GM10248 (cell line): Measurements from ENCODE around the gene MAPK10.

Experiments used
- CTCF ChIA-PET: fragments of 300-600 bp; sonication (Branson Sonifier 250); formaldehyde crosslinking; extraction: SDS; loops from one replicate; lab custom pipeline; 2021; ENCODE audit warnings: antibody characterized with exemption; lab: Yijun Ruan, JAX
- POLR2A ChIA-PET: fragments of 350-650 bp; sonication (Branson Sonifier 250); formaldehyde crosslinking; extraction: SDS; loops from one replicate; lab custom pipeline; 2020; ENCODE audit warnings: antibody characterized with exemption; lab: Yijun Ruan, JAX
- DNase-seq: peaks from one replicate; pipeline ENCODE4 v3.0.0; 2012; ENCODE audit errors: extremely low spot score
- TF ChIP-seq, protein P1 (sequence below): IDR thresholded peaks from 2 replicates; pipeline ENCODE4 v1.5.1; 2012; ENCODE audit warnings: mild to moderate bottlenecking, low read depth; ENCODE audit errors: extremely low read depth, missing control alignments, control extremely low read depth

The MAPK10 gene

DNA sequence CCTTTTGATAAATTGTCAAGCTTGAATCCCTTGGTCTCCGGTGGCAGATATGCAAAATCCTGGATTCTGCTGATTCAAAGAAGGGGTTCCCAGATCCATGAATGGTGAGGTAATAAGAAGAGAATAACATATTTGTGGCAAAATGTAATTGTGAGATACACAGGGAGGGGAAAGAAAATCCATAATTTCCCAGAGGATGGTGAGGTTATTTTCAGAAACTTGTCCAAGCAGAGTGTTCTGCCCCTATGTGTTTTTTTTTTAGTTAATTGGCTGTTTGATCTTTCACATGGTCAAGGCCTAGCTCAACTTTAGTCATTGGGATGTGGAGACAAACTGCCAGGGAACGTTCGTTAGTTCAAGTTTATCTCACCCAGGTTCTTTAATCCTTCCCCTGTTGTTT lies 408.8 kb downstream of the MAPK10 start:
- TF ChIP-seq, protein P1, sequence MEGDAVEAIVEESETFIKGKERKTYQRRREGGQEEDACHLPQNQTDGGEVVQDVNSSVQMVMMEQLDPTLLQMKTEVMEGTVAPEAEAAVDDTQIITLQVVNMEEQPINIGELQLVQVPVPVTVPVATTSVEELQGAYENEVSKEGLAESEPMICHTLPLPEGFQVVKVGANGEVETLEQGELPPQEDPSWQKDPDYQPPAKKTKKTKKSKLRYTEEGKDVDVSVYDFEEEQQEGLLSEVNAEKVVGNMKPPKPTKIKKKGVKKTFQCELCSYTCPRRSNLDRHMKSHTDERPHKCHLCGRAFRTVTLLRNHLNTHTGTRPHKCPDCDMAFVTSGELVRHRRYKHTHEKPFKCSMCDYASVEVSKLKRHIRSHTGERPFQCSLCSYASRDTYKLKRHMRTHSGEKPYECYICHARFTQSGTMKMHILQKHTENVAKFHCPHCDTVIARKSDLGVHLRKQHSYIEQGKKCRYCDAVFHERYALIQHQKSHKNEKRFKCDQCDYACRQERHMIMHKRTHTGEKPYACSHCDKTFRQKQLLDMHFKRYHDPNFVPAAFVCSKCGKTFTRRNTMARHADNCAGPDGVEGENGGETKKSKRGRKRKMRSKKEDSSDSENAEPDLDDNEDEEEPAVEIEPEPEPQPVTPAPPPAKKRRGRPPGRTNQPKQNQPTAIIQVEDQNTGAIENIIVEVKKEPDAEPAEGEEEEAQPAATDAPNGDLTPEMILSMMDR = no peak
- POLR2A ChIA-PET = no interaction called here
- CTCF ChIA-PET = interaction anchor here (0.7 to 1.2 kb wide), 2 partner anchors 17 to 18 kb away, joined by 3 to 4 read pairs; no protein-coding TSS in a partner anchor
- no peak for DNase-seq

DNA sequence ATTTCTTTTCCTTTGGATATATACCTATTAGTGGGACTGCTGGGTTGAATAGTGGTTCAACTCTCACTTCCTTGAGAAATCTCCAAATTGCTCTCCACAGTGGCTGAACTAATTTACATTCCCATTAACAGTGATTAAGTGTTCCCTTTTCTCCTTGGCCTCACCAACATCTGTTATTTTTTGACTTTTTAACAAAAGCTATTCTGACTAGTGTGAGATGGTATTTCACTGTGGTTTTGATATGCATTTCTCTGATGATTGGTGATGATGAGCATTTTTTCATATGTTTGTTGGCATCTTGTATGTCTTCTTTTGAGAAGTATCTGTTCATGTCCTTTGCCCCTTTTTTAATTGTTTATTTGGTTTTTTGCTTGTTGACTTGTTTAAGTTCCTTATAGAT lies 413.0 kb downstream of the MAPK10 start:
- TF ChIP-seq, protein P1 = no peak
- DNase-seq = no peak
- POLR2A ChIA-PET = no interaction called here
- CTCF ChIA-PET = no interaction called here

DNA sequence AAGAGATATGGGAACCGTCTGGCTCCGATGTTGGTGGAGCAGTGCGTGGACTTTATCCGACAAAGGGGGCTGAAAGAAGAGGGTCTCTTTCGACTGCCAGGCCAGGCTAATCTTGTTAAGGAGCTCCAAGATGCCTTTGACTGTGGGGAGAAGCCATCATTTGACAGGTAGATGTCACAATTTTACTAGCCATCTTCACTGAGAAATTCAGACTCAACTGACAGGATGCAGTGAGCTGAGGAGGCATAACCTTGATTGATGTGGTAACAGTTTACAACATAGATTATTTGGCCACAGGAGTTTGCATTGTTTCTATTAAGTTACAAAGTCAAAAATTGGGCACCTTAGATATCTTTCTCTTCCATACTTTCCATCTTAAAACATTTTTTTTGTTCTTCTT lies 417.7 kb downstream of the MAPK10 start:
- ChIA-PET CTCF (interaction anchor here (0.7 to 1.1 kb wide), 4 partner anchors 15 to 521 kb away, joined by 3 read pairs; no protein-coding TSS in a partner anchor), POLR2A (no interaction called here)
- DNase-seq = no peak
- TF ChIP-seq, protein P1 = no peak

DNA sequence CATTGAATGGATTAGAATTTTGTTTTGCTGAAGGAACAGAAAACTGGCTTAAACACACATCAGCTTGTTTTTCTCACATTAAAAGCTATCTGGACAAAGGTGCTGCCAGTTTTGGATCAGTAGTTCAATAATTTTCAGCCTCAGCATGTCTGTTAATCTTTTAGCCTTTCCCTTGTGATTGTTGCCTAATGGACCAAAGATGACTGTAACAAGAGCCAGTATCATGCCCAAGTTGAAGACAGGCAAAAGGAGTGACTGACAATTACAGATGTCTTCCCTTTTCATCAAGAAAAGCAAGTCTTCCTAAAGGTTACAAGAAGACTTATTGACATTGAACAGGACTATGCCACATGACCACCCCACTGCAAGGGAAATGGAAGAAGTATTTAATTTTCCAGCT lies 419.7 kb downstream of the MAPK10 start:
- DNase-seq = no peak
- CTCF ChIA-PET = interaction anchor here (1.0 kb wide), 1 partner anchor 14 kb away, joined by 4 read pairs; no protein-coding TSS in a partner anchor
- TF ChIP-seq, protein P1 = no peak
- POLR2A ChIA-PET = no interaction called here
